ENCODE measurements around the gene DENND1C.

DNA sequence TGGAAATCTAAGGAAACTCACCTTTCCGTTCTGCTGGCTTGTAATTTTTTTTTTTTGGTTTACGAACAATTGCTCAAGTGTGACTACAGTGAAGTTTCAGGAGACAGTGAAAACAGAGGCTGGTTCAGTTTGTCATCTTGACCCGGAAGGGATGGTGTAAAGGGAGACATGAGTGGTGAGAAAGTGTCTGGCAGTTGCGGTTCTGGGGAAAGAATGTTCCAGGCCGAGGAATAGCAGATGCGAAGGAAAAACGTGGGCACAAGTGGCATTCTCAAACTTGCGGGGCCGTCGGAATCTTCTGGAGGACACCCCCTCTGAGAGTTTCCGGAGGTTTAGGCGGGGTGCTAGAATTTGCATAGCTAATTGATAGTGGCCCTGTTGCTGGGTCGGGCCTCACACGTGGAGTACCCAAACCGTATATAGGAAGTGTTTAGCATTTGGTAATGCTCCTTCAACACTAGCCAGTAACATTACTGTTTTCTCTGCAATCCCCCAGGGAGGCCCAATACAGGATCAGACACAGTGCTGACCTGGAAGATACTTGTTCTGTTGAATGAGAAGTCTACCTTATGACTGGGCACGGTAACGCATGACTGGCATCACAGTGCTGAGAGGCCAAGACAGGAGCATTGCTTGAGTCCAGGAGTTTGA is 46.4 kb upstream of the DENND1C start:
- TF ChIP-seq, protein P1, sequence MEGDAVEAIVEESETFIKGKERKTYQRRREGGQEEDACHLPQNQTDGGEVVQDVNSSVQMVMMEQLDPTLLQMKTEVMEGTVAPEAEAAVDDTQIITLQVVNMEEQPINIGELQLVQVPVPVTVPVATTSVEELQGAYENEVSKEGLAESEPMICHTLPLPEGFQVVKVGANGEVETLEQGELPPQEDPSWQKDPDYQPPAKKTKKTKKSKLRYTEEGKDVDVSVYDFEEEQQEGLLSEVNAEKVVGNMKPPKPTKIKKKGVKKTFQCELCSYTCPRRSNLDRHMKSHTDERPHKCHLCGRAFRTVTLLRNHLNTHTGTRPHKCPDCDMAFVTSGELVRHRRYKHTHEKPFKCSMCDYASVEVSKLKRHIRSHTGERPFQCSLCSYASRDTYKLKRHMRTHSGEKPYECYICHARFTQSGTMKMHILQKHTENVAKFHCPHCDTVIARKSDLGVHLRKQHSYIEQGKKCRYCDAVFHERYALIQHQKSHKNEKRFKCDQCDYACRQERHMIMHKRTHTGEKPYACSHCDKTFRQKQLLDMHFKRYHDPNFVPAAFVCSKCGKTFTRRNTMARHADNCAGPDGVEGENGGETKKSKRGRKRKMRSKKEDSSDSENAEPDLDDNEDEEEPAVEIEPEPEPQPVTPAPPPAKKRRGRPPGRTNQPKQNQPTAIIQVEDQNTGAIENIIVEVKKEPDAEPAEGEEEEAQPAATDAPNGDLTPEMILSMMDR (conservative IDR thresholded peaks at IDR 0.05; ENCODE audit: low read length): no peak
- no peak for TF ChIP-seq EZH2phosphoT487 (IDR thresholded peaks at IDR 0.05; ENCODE audit: borderline replicate concordance, low read depth, low read length)

All from OCI-LY7 (cell line).